ENCODE measurements around the gene TBX19.
"Not testable (repeated sequence)": the region's sequence is repeated elsewhere in the genome, so short reads cannot be mapped to it uniquely, and the experiment has no call there.

The TBX19 gene

DNA sequence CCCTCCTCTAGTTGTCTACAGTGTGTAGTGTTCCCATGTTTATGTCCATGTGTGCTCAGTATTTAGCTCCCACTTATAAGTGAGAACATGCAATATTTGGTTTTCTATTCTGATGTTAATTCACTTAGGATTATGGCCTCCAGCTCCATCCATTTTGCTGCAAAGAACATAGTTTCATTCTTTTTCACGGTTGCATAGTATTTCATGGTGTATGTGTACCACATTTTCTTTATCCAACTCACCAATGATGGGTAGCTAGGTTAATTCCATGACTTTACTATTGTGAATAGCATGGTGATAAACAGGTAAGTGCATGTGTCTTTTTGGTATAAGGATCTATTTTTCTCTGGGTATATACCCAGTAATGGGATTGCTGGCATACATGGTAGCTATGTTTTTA, 67.0 kb downstream of the TBX19 start:
- Mint-ChIP-seq H3K27ac (peak overlapping the region; percentile 87), H3K9me3 (no peaks in the 10 kb centered on the region), H3K36me3 (no peaks in the 10 kb centered on the region), H3K4me1 (peaks cover 17% of the 10 kb centered on the region), H3K4me3 (peak overlapping the region; percentile 86), H3K27me3 (no peaks in the 10 kb centered on the region)
- ATAC-seq: no peak

GRCh38 chr1:168348146-168348709, 67.6 kb downstream of the TBX19 start:
- Mint-ChIP-seq H3K4me1 (peaks cover 13% of the 10 kb centered on the region), H3K9me3 (no peaks in the 10 kb centered on the region), H3K36me3 (no peaks in the 10 kb centered on the region), H3K4me3 (peak overlapping the region; percentile 86), H3K27me3 (no peaks in the 10 kb centered on the region), H3K27ac (peak overlapping the region; percentile 87)
- ATAC-seq: no peak

DNA sequence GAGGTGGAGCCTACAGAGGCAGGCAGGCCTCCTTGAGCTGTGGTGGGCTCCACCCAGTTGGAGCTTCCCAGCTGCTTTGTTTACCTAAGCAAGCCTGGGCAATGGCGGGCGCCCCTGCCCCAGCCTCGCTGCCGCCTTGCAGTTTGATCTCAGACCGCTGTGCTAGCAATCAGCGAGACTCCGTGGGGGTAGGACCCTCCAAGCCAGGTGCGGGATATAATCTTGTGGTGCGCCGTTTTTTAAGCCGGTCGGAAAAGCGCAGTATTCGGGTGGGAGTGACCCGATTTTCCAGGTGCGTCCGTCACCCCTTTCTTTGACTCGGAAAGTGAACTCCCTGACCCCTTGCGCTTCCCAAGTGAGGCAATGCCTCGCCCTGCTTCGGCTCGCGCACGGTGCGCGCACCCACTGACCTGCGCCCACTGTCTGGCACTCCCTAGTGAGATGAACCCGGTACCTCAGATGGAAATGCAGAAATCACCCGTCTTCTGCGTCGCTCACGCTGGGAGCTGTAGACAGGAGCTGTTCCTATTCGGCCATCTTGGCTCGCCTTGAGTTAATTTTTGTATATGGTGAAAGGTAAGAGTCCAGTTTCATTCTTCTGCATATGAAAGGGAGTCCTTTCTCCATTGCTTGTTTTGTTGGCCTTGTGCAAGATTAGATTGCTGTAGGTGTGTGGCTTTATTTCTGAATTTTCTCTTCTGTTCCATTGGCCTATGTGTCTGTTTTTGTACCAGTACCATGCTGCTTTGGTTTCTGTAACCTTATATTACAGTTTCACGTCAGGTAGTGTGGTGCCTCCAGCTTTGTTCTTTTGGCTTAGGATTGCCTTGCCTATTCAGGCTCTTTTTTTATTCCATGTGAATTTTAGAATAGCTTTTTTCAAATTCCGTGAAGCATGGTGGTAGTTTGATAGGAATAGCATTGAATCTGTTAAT, 73.9 kb downstream of the TBX19 start:
- ATAC-seq, H3K27ac Mint-ChIP-seq, H3K4me3 Mint-ChIP-seq, H3K4me1 Mint-ChIP-seq, H3K36me3 Mint-ChIP-seq, H3K9me3 Mint-ChIP-seq, H3K27me3 Mint-ChIP-seq: not testable (repeated sequence)

GRCh38 chr1:168360151-168361021, 79.7 kb downstream of the TBX19 start:
- no peaks in the 10 kb centered on the region for H3K9me3 Mint-ChIP-seq
- H3K27ac Mint-ChIP-seq: no peak overlapping the region
- H3K36me3 Mint-ChIP-seq: no peaks in the 10 kb centered on the region
- no peak for ATAC-seq
- H3K4me3 Mint-ChIP-seq: no peak overlapping the region
- peaks cover 28% of the 10 kb centered on the region for H3K27me3 Mint-ChIP-seq
- H3K4me1 Mint-ChIP-seq: no peaks in the 10 kb centered on the region

- Mint-ChIP-seq H3K27me3 (peaks cover 34% of the 10 kb centered on the region), H3K4me1 (no peaks in the 10 kb centered on the region), H3K36me3 (no peaks in the 10 kb centered on the region), H3K9me3 (no peaks in the 10 kb centered on the region), H3K4me3 (no peak overlapping the region), H3K27ac (no peak overlapping the region)
- ATAC-seq: no peak
Measured at GRCh38 chr1:168361252-168361651, 80.6 kb downstream of the TBX19 start.

GRCh38 chr1:168362991-168363390, 82.3 kb downstream of the TBX19 start:
- Mint-ChIP-seq H3K36me3 (no peaks in the 10 kb centered on the region), H3K9me3 (no peaks in the 10 kb centered on the region), H3K4me1 (no peaks in the 10 kb centered on the region), H3K27ac (no peak overlapping the region), H3K4me3 (no peak overlapping the region), H3K27me3 (peaks cover 46% of the 10 kb centered on the region)
- no peak for ATAC-seq

All from stimulated activated memory B cell treated with anti-CD40 and anti-IgM and Interleukin-4, amounts not matched to agents 10 μg/mL and 1 μg/mL and 100 μg/mL, for 72 hours (primary cell).